HCT116 (cell line): Measurements from ENCODE around the gene TEP1. TPM values are rescaled to one million over a fixed set of nuclear protein-coding genes. Genes with fewer than 3 reads are reported as not detected.

Experiments used
- ATAC-seq: fragments of 200-7000 bp; cut with Tn5 transposase; 2 replicates; pipeline ENCODE4 v1.9.1; 2020; ENCODE audit warnings: mild to moderate bottlenecking, moderate library complexity
- BruUV-seq: library from RNA; stranded (reverse); fragments of 400-500 nt; replicated peaks from 2 replicates; lab custom pipeline; 2021; lab: Mats Ljungman, UMichigan
- CTCF ChIA-PET: fragments of 300-600 bp; sonication (Branson Sonifier 250); formaldehyde crosslinking; loops from one replicate; lab custom pipeline; 2021; ENCODE audit warnings: antibody characterized with exemption; lab: Charles Lee
- POLR2A ChIA-PET: fragments of 300-600, 350-600 bp; sonication (Branson Sonifier 250); formaldehyde crosslinking; loops from one replicate; lab custom pipeline; 2021; ENCODE audit warnings: antibody characterized with exemption; lab: Charles Lee
- RAD21 ChIA-PET, 2 experiments: fragments of 300-600 bp; sonication (Branson Sonifier 250); formaldehyde crosslinking; loops; one replicate each; lab custom pipeline; 2023; ENCODE audit warnings: low total read pairs in 2 of 2; ENCODE audit not compliant: uncharacterized antibody in 2 of 2, unreplicated experiment in 2 of 2, low non-redundant PET in 1 of 2; lab: Charles Lee
- DNase-seq: peaks from one replicate; pipeline ENCODE4 v3.0.0-alpha.2; 2010; ENCODE audit warnings: low read depth, low spot score
- H2AFZ ChIP-seq: fragments of 200-600 bp; shearing (Covaris generic), sonication (generic); 2 replicates; pipeline ENCODE4 v1.6.1; 2017; ENCODE audit warnings: low read depth, mixed run types, mixed read lengths, antibody characterized with exemption, low read length; ENCODE audit not compliant: poor library complexity, severe bottlenecking
- H3K27ac ChIP-seq: 2 replicates; pipeline ENCODE4 v1.5.1; 2012; ENCODE audit warnings: low read depth, low read length
- H3K27me3 ChIP-seq: fragments of 200-600 bp; sonication (generic); 2 replicates; pipeline ENCODE4 v1.6.1; 2016; ENCODE audit warnings: mixed run types, low read length, mixed read lengths; ENCODE audit not compliant: insufficient read depth
- H3K36me3 ChIP-seq, 2 experiments: fragments of 200-500 bp in 1 of 2; fragments of 200-600 bp in 1 of 2; sonication (Bioruptor generic) in 1 of 2; sonication (generic) in 1 of 2; 2 replicates each; pipeline versions ENCODE4 v1.5.1 to v1.6.1; 2014 to 2016; ENCODE audit warnings: low read length in 2 of 2, inconsistent platforms in 1 of 2, mixed read lengths in 1 of 2, mixed run types in 1 of 2; ENCODE audit not compliant: insufficient read depth in 2 of 2, control insufficient read depth in 1 of 2
- H3K4me1 ChIP-seq, 2 experiments: fragments of 200-600 bp in 1 of 2; sonication (generic) in 1 of 2; 2 replicates each; pipeline versions ENCODE4 v1.5.1 to v1.6.1; 2012 to 2017; ENCODE audit warnings: low read length in 2 of 2, inconsistent platforms in 1 of 2, mild to moderate bottlenecking in 1 of 2, mixed read lengths in 1 of 2, mixed run types in 1 of 2, moderate library complexity in 1 of 2; ENCODE audit not compliant: insufficient read depth in 2 of 2, control insufficient read depth in 1 of 2
- H3K4me2 ChIP-seq: fragments of 200-600 bp; sonication (generic); 2 replicates; pipeline ENCODE4 v1.6.1; 2017; ENCODE audit warnings: mixed run types, low read length, mixed read lengths
- H3K4me3 ChIP-seq, 2 experiments: fragments of 200-600 bp in 1 of 2; sonication (generic) in 1 of 2; replicated peaks in 1 of 2; 2 replicates each; pipeline ENCODE4 v1.5.1; 2011 to 2016; ENCODE audit warnings: low read length in 2 of 2, control low read depth in 1 of 2, low read depth in 1 of 2, mild to moderate bottlenecking in 1 of 2, mixed read lengths in 1 of 2, mixed run types in 1 of 2
- H3K79me2 ChIP-seq: fragments of 200-600 bp; sonication (generic); 2 replicates; pipeline ENCODE4 v1.6.1; 2017; ENCODE audit warnings: mild to moderate bottlenecking, mixed run types, low read length, moderate library complexity, mixed read lengths; ENCODE audit not compliant: insufficient read depth
- H3K9ac ChIP-seq: fragments of 200-600 bp; sonication (generic); 2 replicates; pipeline ENCODE4 v1.6.1; 2016; ENCODE audit warnings: low read length, mixed read lengths
- H3K9me2 ChIP-seq: fragments of 200-600 bp; sonication (generic), shearing (Covaris generic); 2 replicates; pipeline ENCODE4 v1.6.1; 2017; ENCODE audit warnings: mixed run types, mild to moderate bottlenecking, moderate library complexity; ENCODE audit not compliant: insufficient read depth
- H3K9me3 ChIP-seq, 2 experiments: fragments of 200-500 bp in 1 of 2; fragments of 200-600 bp in 1 of 2; sonication (Bioruptor generic) in 1 of 2; sonication (generic) in 1 of 2; 2 replicates each; pipeline ENCODE4 v1.6.1; 2014 to 2017; ENCODE audit warnings: low read length in 2 of 2, mixed read lengths in 2 of 2, inconsistent platforms in 1 of 2, low read depth in 1 of 2, mild to moderate bottlenecking in 1 of 2, mixed run types in 1 of 2, moderate library complexity in 1 of 2; ENCODE audit not compliant: control insufficient read depth in 1 of 2, insufficient read depth in 1 of 2
- H4K20me1 ChIP-seq: fragments of 200-600 bp; sonication (generic), shearing (Covaris generic); 2 replicates; pipeline ENCODE4 v1.6.1; 2017; ENCODE audit warnings: mixed run types, mild to moderate bottlenecking, moderate library complexity; ENCODE audit not compliant: insufficient read depth
- CBX3 ChIP-seq: IDR thresholded peaks from 2 replicates; pipeline ENCODE4 v1.6.1; 2012; ENCODE audit warnings: low read depth
- CEBPB ChIP-seq: IDR thresholded peaks from 2 replicates; pipeline ENCODE4 v1.6.1; 2012; ENCODE audit warnings: low read depth
- EGR1 ChIP-seq: IDR thresholded peaks from 2 replicates; pipeline ENCODE4 v1.6.1; 2012; ENCODE audit warnings: low read depth
- ELF1 ChIP-seq: IDR thresholded peaks from 2 replicates; pipeline ENCODE4 v1.6.1; 2012; ENCODE audit warnings: low read depth, borderline replicate concordance
- EZH2 ChIP-seq: fragments of 200-600 bp; sonication (generic); IDR thresholded peaks from 2 replicates; pipeline ENCODE4 v1.6.1; 2017; ENCODE audit warnings: antibody characterized with exemption, mixed run types
- FOSL1 ChIP-seq: IDR thresholded peaks from 2 replicates; pipeline ENCODE4 v1.6.1; 2012; ENCODE audit warnings: low read depth
- JUND ChIP-seq: IDR thresholded peaks from 2 replicates; pipeline ENCODE4 v1.6.1; 2012
- POLR2A ChIP-seq: IDR thresholded peaks from 2 replicates; pipeline ENCODE4 v1.7.0; 2011; ENCODE audit warnings: borderline replicate concordance; ENCODE audit not compliant: insufficient read depth, insufficient read length; ENCODE audit errors: extremely low read depth
- POLR2AphosphoS5 ChIP-seq: IDR thresholded peaks from 2 replicates; pipeline ENCODE4 v1.6.1; 2011; ENCODE audit warnings: mild to moderate bottlenecking, low read depth, low read length, moderate library complexity
- SIN3A ChIP-seq: IDR thresholded peaks from 2 replicates; pipeline ENCODE4 v1.6.1; 2012; ENCODE audit warnings: low read depth
- SP1 ChIP-seq: IDR thresholded peaks from 2 replicates; pipeline ENCODE4 v1.6.1; 2012; ENCODE audit warnings: low read depth
- SRF ChIP-seq: IDR thresholded peaks from 2 replicates; pipeline ENCODE4 v1.6.1; 2012; ENCODE audit warnings: low read depth
- TCF7L2 ChIP-seq: IDR thresholded peaks from 2 replicates; pipeline ENCODE4 v1.7.0; 2011; ENCODE audit warnings: borderline replicate concordance, inconsistent platforms; ENCODE audit not compliant: insufficient read depth, insufficient read length; ENCODE audit errors: extremely low read depth
- YY1 ChIP-seq: IDR thresholded peaks from 2 replicates; pipeline ENCODE4 v1.6.1; 2011; ENCODE audit warnings: low read length, low read depth, moderate library complexity, mild to moderate bottlenecking; ENCODE audit not compliant: insufficient replicate concordance; ENCODE audit errors: extremely low read depth
- ZFX ChIP-seq: fragments of 450-650 bp; IDR thresholded peaks from 2 replicates; pipeline ENCODE4 v1.6.1; 2017
- ZNF274 ChIP-seq: fragments of 200-500 bp; sonication (Bioruptor generic); IDR thresholded peaks from 2 replicates; pipeline ENCODE4 v1.6.1; 2014; ENCODE audit warnings: mild to moderate bottlenecking, low read depth, low read length, inconsistent platforms
- intact Hi-C: fragments of 100-400 bp; cut with micrococcal nuclease; formaldehyde crosslinking; loops from 2 replicates; pipeline ENCODE4 v1.10.0; 2022
- total RNA-seq: library from RNA; stranded (reverse); gene quantifications from one replicate; pipeline ENCODE4 v1.2.1, GENCODE V29; 2021; ENCODE audit not compliant: unreplicated experiment
- TF ChIP-seq, protein P1 (sequence below): IDR thresholded peaks from 2 replicates; pipeline ENCODE4 v1.6.1; 2012; ENCODE audit warnings: low read depth
- TF ChIP-seq, protein P2 (sequence below): IDR thresholded peaks from 2 replicates; pipeline ENCODE4 v1.6.1; 2012
- TF ChIP-seq, protein P3 (sequence below): IDR thresholded peaks from 2 replicates; pipeline ENCODE4 v1.6.1; 2011; ENCODE audit warnings: mild to moderate bottlenecking, low read length, moderate library complexity; ENCODE audit not compliant: insufficient replicate concordance; ENCODE audit errors: extremely low read depth
- TF ChIP-seq, protein P4 (sequence below), 3 experiments: fragments of 200-600 bp in 1 of 3; sonication (generic) in 1 of 3; IDR thresholded peaks in 2 of 3; conservative IDR thresholded peaks in 1 of 3; 2 replicates each; pipeline ENCODE4 v1.5.1; 2012 to 2017; ENCODE audit warnings: low read depth in 2 of 3, low read length in 2 of 3, antibody characterized with exemption in 1 of 3, borderline replicate concordance in 1 of 3, control low read depth in 1 of 3, mild to moderate bottlenecking in 1 of 3, mixed read lengths in 1 of 3, mixed run types in 1 of 3, moderate library complexity in 1 of 3; ENCODE audit not compliant: insufficient read depth in 1 of 3

Gene TEP1
- total RNA-seq, 1 experiment from 2014 or later: 22.4 TPM

DNA sequence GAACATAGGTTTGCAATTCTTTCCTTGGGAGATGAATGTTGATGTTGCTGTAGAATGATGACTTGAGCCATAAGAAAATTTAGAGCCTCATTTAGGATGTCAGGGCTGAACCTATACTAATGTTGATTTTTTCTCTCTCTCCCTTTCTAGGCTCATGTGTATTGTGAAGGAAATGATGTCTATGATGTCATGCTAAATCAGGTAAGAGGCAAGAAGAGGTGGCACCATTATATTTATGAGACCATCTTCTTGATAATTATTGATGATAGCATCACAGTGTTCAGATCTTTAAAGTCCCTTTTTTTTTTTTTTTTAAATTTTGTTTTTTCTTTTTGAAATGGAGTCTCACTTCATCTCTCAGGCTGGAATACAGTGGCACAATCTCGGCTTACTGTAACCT, 66.6 kb downstream of the TEP1 start:
- BruUV-seq: no TSS peak

More for the DNA sequence above, 66.6 kb downstream of the TEP1 start:
- DNase-seq (no peak), ATAC-seq (no peak)
- Histone ChIP-seq H3K27me3 (no peaks in the 10 kb centered on the region), H3K9me3 (no peaks in the 10 kb centered on the region), H3K27ac (no peak overlapping the region), H3K4me2 (no peak overlapping the region), H3K4me3 (no peak overlapping the region), H4K20me1 (no peaks in the 10 kb centered on the region), H3K36me3 (peaks cover 44 to 46% of the 10 kb centered on the region in 2 experiments), H2AFZ (no peak overlapping the region), H3K79me2 (peaks cover 30% of the 10 kb centered on the region), H3K9ac (no peak overlapping the region), H3K9me2 (no peaks in the 10 kb centered on the region)
- POLR2A ChIA-PET: no interaction called here
- RAD21 ChIA-PET: no interaction called here
- CTCF ChIA-PET: no interaction called here
- intact Hi-C loops: no loop called here
- TF ChIP-seq FOSL1: no peak
- no peak for TF ChIP-seq CEBPB
- no peak for TF ChIP-seq EZH2
- no peak for TF ChIP-seq ZNF274
- TF ChIP-seq EGR1: no peak
- no peak for TF ChIP-seq SIN3A
- TF ChIP-seq POLR2AphosphoS5: no peak
- no peak for TF ChIP-seq JUND
- no peak for TF ChIP-seq SP1
- TF ChIP-seq TCF7L2: no peak
- no peak for TF ChIP-seq SRF
- no peak for TF ChIP-seq POLR2A
- TF ChIP-seq, protein P1, sequence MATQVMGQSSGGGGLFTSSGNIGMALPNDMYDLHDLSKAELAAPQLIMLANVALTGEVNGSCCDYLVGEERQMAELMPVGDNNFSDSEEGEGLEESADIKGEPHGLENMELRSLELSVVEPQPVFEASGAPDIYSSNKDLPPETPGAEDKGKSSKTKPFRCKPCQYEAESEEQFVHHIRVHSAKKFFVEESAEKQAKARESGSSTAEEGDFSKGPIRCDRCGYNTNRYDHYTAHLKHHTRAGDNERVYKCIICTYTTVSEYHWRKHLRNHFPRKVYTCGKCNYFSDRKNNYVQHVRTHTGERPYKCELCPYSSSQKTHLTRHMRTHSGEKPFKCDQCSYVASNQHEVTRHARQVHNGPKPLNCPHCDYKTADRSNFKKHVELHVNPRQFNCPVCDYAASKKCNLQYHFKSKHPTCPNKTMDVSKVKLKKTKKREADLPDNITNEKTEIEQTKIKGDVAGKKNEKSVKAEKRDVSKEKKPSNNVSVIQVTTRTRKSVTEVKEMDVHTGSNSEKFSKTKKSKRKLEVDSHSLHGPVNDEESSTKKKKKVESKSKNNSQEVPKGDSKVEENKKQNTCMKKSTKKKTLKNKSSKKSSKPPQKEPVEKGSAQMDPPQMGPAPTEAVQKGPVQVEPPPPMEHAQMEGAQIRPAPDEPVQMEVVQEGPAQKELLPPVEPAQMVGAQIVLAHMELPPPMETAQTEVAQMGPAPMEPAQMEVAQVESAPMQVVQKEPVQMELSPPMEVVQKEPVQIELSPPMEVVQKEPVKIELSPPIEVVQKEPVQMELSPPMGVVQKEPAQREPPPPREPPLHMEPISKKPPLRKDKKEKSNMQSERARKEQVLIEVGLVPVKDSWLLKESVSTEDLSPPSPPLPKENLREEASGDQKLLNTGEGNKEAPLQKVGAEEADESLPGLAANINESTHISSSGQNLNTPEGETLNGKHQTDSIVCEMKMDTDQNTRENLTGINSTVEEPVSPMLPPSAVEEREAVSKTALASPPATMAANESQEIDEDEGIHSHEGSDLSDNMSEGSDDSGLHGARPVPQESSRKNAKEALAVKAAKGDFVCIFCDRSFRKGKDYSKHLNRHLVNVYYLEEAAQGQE: no peak
- TF ChIP-seq YY1: no peak
- TF ChIP-seq ZFX: no peak
- no peak for TF ChIP-seq CBX3
- TF ChIP-seq, protein P2, sequence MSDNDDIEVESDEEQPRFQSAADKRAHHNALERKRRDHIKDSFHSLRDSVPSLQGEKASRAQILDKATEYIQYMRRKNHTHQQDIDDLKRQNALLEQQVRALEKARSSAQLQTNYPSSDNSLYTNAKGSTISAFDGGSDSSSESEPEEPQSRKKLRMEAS: no peak
- TF ChIP-seq, protein P3, sequence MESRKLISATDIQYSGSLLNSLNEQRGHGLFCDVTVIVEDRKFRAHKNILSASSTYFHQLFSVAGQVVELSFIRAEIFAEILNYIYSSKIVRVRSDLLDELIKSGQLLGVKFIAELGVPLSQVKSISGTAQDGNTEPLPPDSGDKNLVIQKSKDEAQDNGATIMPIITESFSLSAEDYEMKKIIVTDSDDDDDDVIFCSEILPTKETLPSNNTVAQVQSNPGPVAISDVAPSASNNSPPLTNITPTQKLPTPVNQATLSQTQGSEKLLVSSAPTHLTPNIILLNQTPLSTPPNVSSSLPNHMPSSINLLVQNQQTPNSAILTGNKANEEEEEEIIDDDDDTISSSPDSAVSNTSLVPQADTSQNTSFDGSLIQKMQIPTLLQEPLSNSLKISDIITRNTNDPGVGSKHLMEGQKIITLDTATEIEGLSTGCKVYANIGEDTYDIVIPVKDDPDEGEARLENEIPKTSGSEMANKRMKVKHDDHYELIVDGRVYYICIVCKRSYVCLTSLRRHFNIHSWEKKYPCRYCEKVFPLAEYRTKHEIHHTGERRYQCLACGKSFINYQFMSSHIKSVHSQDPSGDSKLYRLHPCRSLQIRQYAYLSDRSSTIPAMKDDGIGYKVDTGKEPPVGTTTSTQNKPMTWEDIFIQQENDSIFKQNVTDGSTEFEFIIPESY: no peak
- TF ChIP-seq ELF1: no peak
- TF ChIP-seq, protein P4, sequence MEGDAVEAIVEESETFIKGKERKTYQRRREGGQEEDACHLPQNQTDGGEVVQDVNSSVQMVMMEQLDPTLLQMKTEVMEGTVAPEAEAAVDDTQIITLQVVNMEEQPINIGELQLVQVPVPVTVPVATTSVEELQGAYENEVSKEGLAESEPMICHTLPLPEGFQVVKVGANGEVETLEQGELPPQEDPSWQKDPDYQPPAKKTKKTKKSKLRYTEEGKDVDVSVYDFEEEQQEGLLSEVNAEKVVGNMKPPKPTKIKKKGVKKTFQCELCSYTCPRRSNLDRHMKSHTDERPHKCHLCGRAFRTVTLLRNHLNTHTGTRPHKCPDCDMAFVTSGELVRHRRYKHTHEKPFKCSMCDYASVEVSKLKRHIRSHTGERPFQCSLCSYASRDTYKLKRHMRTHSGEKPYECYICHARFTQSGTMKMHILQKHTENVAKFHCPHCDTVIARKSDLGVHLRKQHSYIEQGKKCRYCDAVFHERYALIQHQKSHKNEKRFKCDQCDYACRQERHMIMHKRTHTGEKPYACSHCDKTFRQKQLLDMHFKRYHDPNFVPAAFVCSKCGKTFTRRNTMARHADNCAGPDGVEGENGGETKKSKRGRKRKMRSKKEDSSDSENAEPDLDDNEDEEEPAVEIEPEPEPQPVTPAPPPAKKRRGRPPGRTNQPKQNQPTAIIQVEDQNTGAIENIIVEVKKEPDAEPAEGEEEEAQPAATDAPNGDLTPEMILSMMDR (IDR thresholded peaks at IDR 0.05 in 2 of 3, conservative IDR thresholded peaks at IDR 0.05 in 1 of 3; ENCODE audit: borderline replicate concordance in 1 of 3, insufficient read depth in 1 of 3, low read depth in 2 of 3, low read length in 2 of 3): no peak
- TF ChIP-seq, all 23 proteins: peak for 0
- H3K4me1 ChIP-seq: peaks cover 3 to 10% of the 10 kb centered on the region in 2 experiments; a peak in 3 of 4 replicates
